H9 (cell line): Measurements from ENCODE around the gene MYL10. TPM values are rescaled to one million over a fixed set of nuclear protein-coding genes. Genes with fewer than 3 reads are reported as not detected.

Experiments used
- DNase-seq: peaks from one replicate; pipeline ENCODE4 v3.0.0-alpha.2; 2017
- H2AFZ ChIP-seq: one replicate; pipeline ENCODE4 v1.6.1; 2013; ENCODE audit warnings: mild to moderate bottlenecking, low read length, control low read depth, moderate library complexity
- H2AK5ac ChIP-seq: 2 replicates; pipeline ENCODE4 v1.6.1; 2013; ENCODE audit warnings: low read length, control low read depth, mixed read lengths; ENCODE audit not compliant: insufficient read length
- H2BK120ac ChIP-seq: one replicate; pipeline ENCODE4 v1.6.1; 2013; ENCODE audit warnings: low read depth, mild to moderate bottlenecking, low read length, control low read depth, inconsistent platforms; ENCODE audit not compliant: poor library complexity, severe bottlenecking
- H2BK12ac ChIP-seq: 2 replicates; pipeline ENCODE4 v1.6.1; 2013; ENCODE audit warnings: low read length, control low read depth, mixed read lengths, low read depth; ENCODE audit not compliant: insufficient read length
- H2BK15ac ChIP-seq: 2 replicates; pipeline ENCODE4 v1.6.1; 2013; ENCODE audit warnings: low read depth, low read length, control low read depth
- H2BK20ac ChIP-seq: one replicate; pipeline ENCODE4 v1.6.1; 2013; ENCODE audit warnings: low read depth, mild to moderate bottlenecking, low read length, control low read depth, inconsistent platforms; ENCODE audit not compliant: poor library complexity, severe bottlenecking
- H2BK5ac ChIP-seq: 2 replicates; pipeline ENCODE4 v1.6.1; 2013; ENCODE audit warnings: low read length, control low read depth, mixed read lengths; ENCODE audit not compliant: insufficient read length
- H3K14ac ChIP-seq: 2 replicates; pipeline ENCODE4 v1.6.1; 2013; ENCODE audit warnings: low read length, control low read depth; ENCODE audit not compliant: insufficient read depth
- H3K18ac ChIP-seq: 2 replicates; pipeline ENCODE4 v1.6.1; 2013; ENCODE audit warnings: low read depth, mild to moderate bottlenecking, mixed read lengths, low read length, control low read depth; ENCODE audit not compliant: insufficient read length
- H3K23ac ChIP-seq: 2 replicates; pipeline ENCODE4 v1.6.1; 2013; ENCODE audit warnings: low read length, control low read depth, mixed read lengths, low read depth; ENCODE audit not compliant: insufficient read length
- H3K23me2 ChIP-seq: 2 replicates; pipeline ENCODE4 v1.6.1; 2013; ENCODE audit warnings: low read depth, mild to moderate bottlenecking, mixed read lengths, low read length, control low read depth; ENCODE audit not compliant: insufficient read length, poor library complexity, severe bottlenecking
- H3K27ac ChIP-seq: 2 replicates; pipeline ENCODE4 v1.5.1; 2013; ENCODE audit warnings: low read length, control low read depth, mixed read lengths, low read depth; ENCODE audit not compliant: insufficient read length
- H3K27me3 ChIP-seq: 2 replicates; pipeline ENCODE4 v1.6.1; 2013; ENCODE audit warnings: low read length, control low read depth, inconsistent platforms; ENCODE audit not compliant: insufficient read depth
- H3K4ac ChIP-seq: 2 replicates; pipeline ENCODE4 v1.6.1; 2013; ENCODE audit warnings: low read depth, mild to moderate bottlenecking, control low read depth, inconsistent platforms, low read length, moderate library complexity
- H3K4me1 ChIP-seq: 2 replicates; pipeline ENCODE4 v1.6.1; 2013; ENCODE audit warnings: low read length, control low read depth, inconsistent platforms; ENCODE audit not compliant: insufficient read depth
- H3K4me2 ChIP-seq: 2 replicates; pipeline ENCODE4 v1.6.1; 2013; ENCODE audit warnings: low read length, control low read depth, mixed read lengths; ENCODE audit not compliant: insufficient read length, insufficient read depth
- H3K56ac ChIP-seq: 2 replicates; pipeline ENCODE4 v1.6.1; 2013; ENCODE audit warnings: low read depth, mild to moderate bottlenecking, mixed read lengths, low read length, control low read depth; ENCODE audit not compliant: insufficient read length
- H3K79me1 ChIP-seq: 2 replicates; pipeline ENCODE4 v1.6.1; 2013; ENCODE audit warnings: low read depth, mild to moderate bottlenecking, moderate library complexity, low read length, control low read depth, inconsistent platforms; ENCODE audit not compliant: insufficient read depth, poor library complexity, severe bottlenecking
- H3K79me2 ChIP-seq: 2 replicates; pipeline ENCODE4 v1.6.1; 2013; ENCODE audit warnings: low read length, control low read depth, inconsistent platforms; ENCODE audit not compliant: insufficient read depth
- H3K9ac ChIP-seq: 2 replicates; pipeline ENCODE4 v1.6.1; 2013; ENCODE audit warnings: low read length, control low read depth, mixed read lengths; ENCODE audit not compliant: insufficient read length; ENCODE audit errors: extremely low read depth
- H3K9me3 ChIP-seq: one replicate; pipeline ENCODE4 v1.6.1; 2013; ENCODE audit warnings: low read depth, low read length, inconsistent platforms; ENCODE audit not compliant: control insufficient read depth
- H3T11ph ChIP-seq: one replicate; pipeline ENCODE4 v1.6.1; 2013; ENCODE audit warnings: mild to moderate bottlenecking, low read length, control low read depth, inconsistent platforms
- H4K20me1 ChIP-seq: one replicate; pipeline ENCODE4 v1.6.1; 2013; ENCODE audit not compliant: control insufficient read depth, insufficient read length, insufficient read depth
- H4K5ac ChIP-seq: 2 replicates; pipeline ENCODE4 v1.6.1; 2013; ENCODE audit warnings: low read depth, mild to moderate bottlenecking, mixed read lengths, low read length, control low read depth; ENCODE audit not compliant: insufficient read length
- H4K8ac ChIP-seq: replicated peaks from 2 replicates; pipeline ENCODE4 v1.6.1; 2013; ENCODE audit warnings: low read length, control low read depth, mixed read lengths, low read depth; ENCODE audit not compliant: insufficient read length
- H4K91ac ChIP-seq: 2 replicates; pipeline ENCODE4 v1.6.1; 2013; ENCODE audit warnings: low read depth, mild to moderate bottlenecking, moderate library complexity, mixed read lengths, low read length, control low read depth; ENCODE audit not compliant: insufficient read length
- H3K27ac Mint-ChIP-seq, 3 experiments: 2 replicates in 2 of 3; 3 replicates in 1 of 3; pipeline ENCODE4 v1.8.0; 2020 to 2021; ENCODE audit warnings: mixed read lengths in 3 of 3, mild to moderate bottlenecking in 1 of 3, moderate library complexity in 1 of 3
- H3K27me3 Mint-ChIP-seq: 2 replicates; pipeline ENCODE4 v1.8.0; 2021; ENCODE audit warnings: low read depth, mild to moderate bottlenecking, moderate library complexity, mixed read lengths
- H3K36me3 Mint-ChIP-seq, 3 experiments: 2 replicates in 2 of 3; 3 replicates in 1 of 3; pipeline ENCODE4 v1.8.0; 2020 to 2021; ENCODE audit warnings: low read depth in 3 of 3, mixed read lengths in 3 of 3; ENCODE audit not compliant: insufficient read depth in 1 of 3
- H3K4me1 Mint-ChIP-seq, 2 experiments: 2 replicates each; pipeline ENCODE4 v1.8.0; 2020; ENCODE audit warnings: mixed read lengths in 2 of 2
- H3K4me3 Mint-ChIP-seq, 2 experiments: 2 replicates in 1 of 2; 3 replicates in 1 of 2; pipeline ENCODE4 v1.8.0; 2020 to 2021; ENCODE audit warnings: mild to moderate bottlenecking in 2 of 2, mixed read lengths in 2 of 2, moderate library complexity in 1 of 2
- H3K9me3 Mint-ChIP-seq, 2 experiments: 2 replicates in 1 of 2; 3 replicates in 1 of 2; pipeline ENCODE4 v1.8.0; 2020; ENCODE audit warnings: mild to moderate bottlenecking in 2 of 2, mixed read lengths in 2 of 2, moderate library complexity in 1 of 2
- CTCF ChIP-seq: fragments of 200-600 bp; sonication (generic); conservative IDR thresholded peaks from 3 replicates; pipeline ENCODE4 v1.8.0; 2021; ENCODE audit warnings: antibody characterized with exemption, mild to moderate bottlenecking
- WGBS: extraction: QIAGEN DNeasy Blood & Tissue Kit; methylation state at CpG from one replicate; pipeline ENCODE4 v1.1.7; 2013; ENCODE audit warnings: missing lambda C conversion rate, low lambda C conversion rate, mixed read lengths; ENCODE audit not compliant: insufficient read length; ENCODE audit errors: extremely low coverage; 5-methylcytosine and 5-hydroxymethylcytosine counted together
- total RNA-seq: library from RNA; stranded (reverse); gene quantifications from 2 replicates; pipeline ENCODE4 v1.2.1, GENCODE V29; 2021

MYL10 gene
- total RNA-seq, 1 experiment from 2014 or later: 0.50 TPM

- H2BK15ac ChIP-seq: no peak overlapping the region
- H3K4ac ChIP-seq: no peak overlapping the region
- H3K27me3 Mint-ChIP-seq: peaks cover 22% of the 10 kb centered on the region
- H3K23ac ChIP-seq: no peak overlapping the region
- no peak for TF ChIP-seq CTCF
- H2AFZ ChIP-seq: no peak overlapping the region
- H4K20me1 ChIP-seq: no peaks in the 10 kb centered on the region
- H3K4me3 Mint-ChIP-seq: no peak overlapping the region
- WGBS: no CpG with 5 or more reads among the region's 5 CpGs
- H3K4me2 ChIP-seq: no peak overlapping the region
- H2BK120ac ChIP-seq: no peak overlapping the region
- no peaks in the 10 kb centered on the region for H3K36me3 Mint-ChIP-seq
- H3K9me3 Mint-ChIP-seq: no peaks in the 10 kb centered on the region
- no peak overlapping the region for H2AK5ac ChIP-seq
- no peaks in the 10 kb centered on the region for H3K79me1 ChIP-seq
- H2BK5ac ChIP-seq: no peak overlapping the region
- H3K23me2 ChIP-seq: no peaks in the 10 kb centered on the region
- H3K27ac Mint-ChIP-seq: no peak overlapping the region; a peak in 1 of 7 replicates
- H4K8ac ChIP-seq: no peak overlapping the region
- H2BK12ac ChIP-seq: no peak overlapping the region
- H3K79me2 ChIP-seq: no peaks in the 10 kb centered on the region
- H3K56ac ChIP-seq: no peak overlapping the region
- H3T11ph ChIP-seq: no peak overlapping the region
- no peak overlapping the region for H3K18ac ChIP-seq
- no peaks in the 10 kb centered on the region for H3K9me3 ChIP-seq
- H4K5ac ChIP-seq: no peak overlapping the region
- H4K91ac ChIP-seq: no peak overlapping the region
- DNase-seq: no peak
- no peaks in the 10 kb centered on the region for H3K27me3 ChIP-seq
- H3K4me1 Mint-ChIP-seq: peaks cover 0 to 7% of the 10 kb centered on the region in 2 experiments; a peak in 1 of 4 replicates
- no peak overlapping the region for H2BK20ac ChIP-seq
- no peak overlapping the region for H3K9ac ChIP-seq
- no peak overlapping the region for H3K27ac ChIP-seq
- no peak overlapping the region for H3K14ac ChIP-seq
- no peaks in the 10 kb centered on the region for H3K4me1 ChIP-seq
These were observed 40.0 kb downstream of the MYL10 start for GRCh38 chr7:101589052-101589451.
